NCI-H2171 (cell line): ENCODE results near the gene IGLON5.

ENCODE experiments used
- DNase-seq: peaks from one replicate; lab custom pipeline; 2025; lab: John Stamatoyannopoulos, UW

Gene IGLON5

GRCh38 chr19:51317968-51318367 lies 6.5 kb downstream of the IGLON5 start:
- no peak for DNase-seq

GRCh38 chr19:51318687-51319648 lies 7.5 kb downstream of the IGLON5 start:
- DNase-seq: no peak

- no peak for DNase-seq
Measured at GRCh38 chr19:51319649-51320279, 8.3 kb downstream of the IGLON5 start.

- DNase-seq: no peak
Measured at GRCh38 chr19:51320280-51320657, 8.8 kb downstream of the IGLON5 start.

- no peak for DNase-seq
Measured at GRCh38 chr19:51321799-51322198, 10.4 kb downstream of the IGLON5 start.

- no peak for DNase-seq
Measured at GRCh38 chr19:51323481-51324166, 12.2 kb downstream of the IGLON5 start.

GRCh38 chr19:51324167-51324481 lies 12.7 kb downstream of the IGLON5 start:
- no peak for DNase-seq

GRCh38 chr19:51325161-51325976 lies 13.9 kb downstream of the IGLON5 start:
- no peak for DNase-seq

- DNase-seq: no peak
Measured at GRCh38 chr19:51326216-51327065, 15.0 kb downstream of the IGLON5 start.

GRCh38 chr19:51327066-51328001 lies 15.9 kb downstream of the IGLON5 start:
- no peak for DNase-seq

GRCh38 chr19:51329411-51329810 lies 18.0 kb downstream of the IGLON5 start:
- no peak for DNase-seq

- DNase-seq: no peak
Measured at GRCh38 chr19:51330366-51330765, 18.9 kb downstream of the IGLON5 start.

- DNase-seq: no peak
Measured at GRCh38 chr19:51331193-51331592, 19.7 kb downstream of the IGLON5 start.

- DNase-seq: no peak
Measured at GRCh38 chr19:51331716-51332115, 20.3 kb downstream of the IGLON5 start.

GRCh38 chr19:51333836-51334460 lies 22.5 kb downstream of the IGLON5 start:
- DNase-seq: no peak

GRCh38 chr19:51337141-51337860 lies 25.9 kb downstream of the IGLON5 start:
- DNase-seq: no peak

- no peak for DNase-seq
Measured at GRCh38 chr19:51337861-51338562, 26.6 kb downstream of the IGLON5 start.
